Hypothalamus (tissue), 51 donors: ENCODE measurements around the gene CDC42EP2.
"Not testable (repeated sequence)": the region's sequence is repeated elsewhere in the genome, so short reads cannot be mapped to it uniquely, and the experiment has no call there.

Experiments
- DNase-seq, 51 donors: peaks; one replicate each; lab custom pipeline; 2025; lab: John Stamatoyannopoulos, UW

Gene CDC42EP2

DNA sequence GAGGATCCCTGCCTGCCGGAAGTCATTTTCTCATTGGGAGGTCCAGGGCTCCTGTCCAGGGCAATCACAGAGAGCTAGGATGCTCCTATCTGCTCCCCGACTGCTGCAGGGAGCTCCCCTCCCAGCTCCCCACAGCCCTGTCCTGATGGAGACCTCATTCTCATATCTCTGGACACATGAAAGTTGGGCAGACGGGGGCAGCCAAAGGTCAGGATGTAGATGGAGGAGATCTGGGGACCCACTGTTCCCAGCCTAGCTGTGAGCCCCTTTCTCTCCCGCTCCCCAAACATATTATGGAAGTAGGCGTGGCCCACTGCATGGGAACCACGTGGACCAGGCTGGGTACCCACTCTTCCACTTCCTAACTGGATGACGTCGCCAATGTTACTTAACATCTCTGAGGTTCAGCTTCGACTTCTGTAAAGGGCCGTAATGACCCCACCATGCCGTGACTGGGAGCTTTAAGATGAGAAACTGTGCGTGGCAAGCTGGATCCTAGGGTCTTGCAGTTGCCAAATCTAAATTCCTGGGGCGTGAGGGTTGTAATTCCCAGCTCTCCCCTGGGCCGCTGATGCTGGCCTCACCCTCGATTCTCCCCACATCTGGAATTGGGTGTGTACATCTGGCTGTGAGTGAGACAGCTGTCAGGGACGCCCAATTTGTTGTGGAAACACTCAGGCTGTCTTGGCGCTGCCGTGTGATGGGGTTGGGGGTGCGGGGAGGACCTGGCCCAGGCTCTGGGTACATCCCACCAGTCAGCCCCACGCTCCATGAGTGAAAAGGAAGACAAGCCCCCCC, 1.8 kb downstream of the CDC42EP2 start:
- no peak for DNase-seq

DNA sequence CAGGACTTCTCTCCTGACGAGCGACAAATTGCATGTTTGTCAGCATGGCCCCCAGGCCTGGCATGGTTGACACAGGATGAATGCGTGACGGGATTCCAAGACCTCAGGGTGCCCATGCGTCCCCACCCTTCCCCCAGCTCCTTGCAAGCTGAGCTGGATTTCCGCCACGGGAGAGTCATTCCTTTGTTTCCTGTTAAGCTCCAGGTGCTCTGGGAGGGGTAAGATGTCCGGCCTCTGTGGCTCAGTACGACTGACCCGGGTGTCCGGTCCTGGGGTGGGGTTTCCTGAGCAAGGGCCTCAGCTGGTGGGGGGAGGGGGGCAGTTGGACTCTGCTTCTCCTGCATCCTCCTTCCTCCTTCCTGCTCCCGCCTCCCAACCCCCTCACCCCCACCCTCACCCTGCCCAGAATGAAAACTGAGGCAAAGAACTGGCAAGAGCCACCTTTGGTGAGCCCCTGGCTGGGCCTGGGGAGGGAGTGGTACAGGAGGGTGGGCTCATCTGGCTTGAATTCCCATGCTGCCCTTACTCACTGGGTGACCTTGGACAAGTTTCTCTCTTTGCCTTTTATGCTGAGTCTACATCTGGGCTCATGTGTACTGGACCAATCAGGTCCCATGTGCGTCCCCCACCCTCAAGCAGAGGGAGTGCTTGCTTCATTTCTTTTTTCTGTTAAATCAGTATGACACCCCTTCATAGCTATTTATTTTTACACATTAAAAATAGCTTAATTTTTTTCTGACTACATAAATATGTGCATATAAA, 2.5 kb downstream of the CDC42EP2 start:
- DNase-seq, result no peak

DNA sequence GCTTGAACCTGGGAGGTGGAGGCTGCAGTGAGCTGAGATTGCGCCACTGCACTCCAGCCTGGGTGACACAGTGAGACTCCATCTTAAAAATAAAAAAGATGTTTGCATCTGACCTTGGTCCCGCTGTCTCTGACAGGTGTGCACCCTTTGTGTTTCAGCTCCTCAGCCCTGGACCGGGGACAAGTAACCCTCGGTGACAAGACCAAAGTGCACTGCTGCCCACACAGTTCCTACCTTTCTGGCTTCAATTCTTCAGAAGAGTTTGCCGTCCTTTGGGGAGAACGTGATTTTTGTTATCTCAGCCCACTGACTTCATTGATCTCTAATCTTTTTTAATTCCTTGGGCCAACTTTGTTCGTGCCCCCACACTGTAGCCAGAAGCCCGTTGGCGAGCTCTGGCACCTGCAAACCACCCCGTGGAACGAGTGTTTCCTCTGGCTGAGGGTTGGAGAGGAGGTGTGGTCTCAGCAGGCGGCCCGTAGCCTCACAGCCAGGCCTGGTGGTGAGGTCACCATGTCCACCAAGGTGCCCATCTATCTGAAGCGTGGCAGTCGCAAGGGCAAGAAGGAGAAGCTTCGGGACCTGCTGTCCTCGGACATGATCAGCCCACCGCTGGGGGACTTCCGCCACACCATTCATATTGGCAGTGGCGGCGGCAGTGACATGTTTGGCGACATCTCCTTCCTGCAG, 5.9 kb downstream of the CDC42EP2 start:
- DNase-seq, result no peak

GRCh38 chr11:65321076-65321475, 6.4 kb downstream of the CDC42EP2 start:
- no peak for DNase-seq

- DNase-seq, result no peak
Observed at GRCh38 chr11:65321828-65322485, 7.3 kb downstream of the CDC42EP2 start.

- DNase-seq, result no peak
Observed at GRCh38 chr11:65323813-65324212, 9.1 kb downstream of the CDC42EP2 start.

DNA sequence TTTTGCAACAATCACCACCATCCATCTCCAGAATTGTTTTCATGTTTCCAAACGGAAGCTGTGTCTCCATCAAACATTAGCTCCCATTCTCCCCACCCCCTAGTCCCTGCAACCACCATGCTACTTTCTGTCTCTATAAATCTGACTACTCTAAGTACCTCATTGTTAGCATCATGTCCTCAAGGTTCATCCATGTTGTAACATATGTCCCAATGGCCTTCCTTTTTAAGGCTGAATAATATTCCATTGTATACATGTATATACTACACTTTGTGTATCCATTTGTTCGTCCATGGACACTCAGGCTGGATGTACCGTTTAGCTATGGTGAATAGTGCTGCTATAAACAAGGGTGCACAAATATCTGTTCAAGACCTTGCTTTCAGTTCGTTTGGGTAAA, 10.8 kb downstream of the CDC42EP2 start:
- no peak for DNase-seq

DNA sequence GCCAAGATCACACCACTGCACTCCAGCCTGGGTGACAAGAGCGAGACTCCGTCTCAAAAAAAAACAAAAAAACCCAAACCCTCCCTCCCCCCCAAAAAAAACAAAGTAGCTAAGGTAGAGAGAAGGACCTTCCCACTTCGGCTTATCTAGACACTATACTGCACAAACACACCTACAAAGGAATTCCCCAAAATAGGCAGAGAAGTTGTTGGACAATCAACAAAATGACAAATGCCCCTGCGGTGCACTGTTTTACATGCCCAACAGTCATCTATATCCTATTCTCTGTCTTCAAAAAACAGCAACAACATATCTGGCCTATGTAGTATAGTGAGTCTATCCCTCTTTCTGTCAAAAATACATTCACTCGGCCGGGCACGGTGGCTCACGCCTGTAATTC, 12.4 kb downstream of the CDC42EP2 start:
- no peak for DNase-seq

- no peak for DNase-seq
Observed at GRCh38 chr11:65329478-65329877, 14.8 kb downstream of the CDC42EP2 start.

GRCh38 chr11:65329944-65330403, 15.3 kb downstream of the CDC42EP2 start:
- DNase-seq, result peak in 47 of 51 donors; percentile 9 to 98 (median 59)

DNA sequence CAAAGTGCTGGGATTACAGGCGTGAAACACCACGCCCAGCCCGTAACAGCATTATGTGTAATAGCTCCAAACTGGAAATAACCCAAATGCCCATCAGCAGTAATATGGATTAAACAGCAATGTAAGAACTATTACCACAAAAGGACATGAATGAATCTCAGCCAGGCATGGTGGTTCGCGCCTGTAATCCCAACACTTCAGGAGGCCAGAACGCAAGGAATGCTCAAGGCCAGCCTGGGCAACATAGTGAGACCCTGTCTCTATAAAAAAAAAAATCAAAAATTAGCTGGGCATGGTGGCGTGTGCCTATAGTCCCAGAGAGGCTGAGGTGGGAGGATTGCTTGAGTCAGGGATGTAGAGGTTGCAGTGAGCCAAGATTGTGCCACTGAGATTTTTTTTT, 15.9 kb downstream of the CDC42EP2 start:
- no peak for DNase-seq

DNA sequence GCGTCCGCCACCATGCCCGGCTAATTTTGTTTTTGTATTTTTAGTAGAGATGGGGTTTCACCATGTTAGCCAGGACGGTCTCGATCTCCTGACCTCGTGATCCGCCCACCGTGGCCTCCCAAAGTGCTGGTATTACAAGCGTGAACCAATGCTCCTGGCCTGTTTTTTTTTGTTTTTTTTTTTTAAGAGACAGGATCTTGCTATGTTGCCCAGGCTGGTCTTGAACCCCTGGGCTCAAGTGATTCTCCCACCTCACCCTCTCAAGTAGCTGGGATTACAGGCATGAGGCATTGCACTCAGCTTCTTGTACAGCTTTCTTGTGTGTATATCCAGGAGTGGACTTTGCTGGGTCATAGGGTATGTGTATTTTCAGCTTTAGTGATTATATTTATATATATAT, 17.9 kb downstream of the CDC42EP2 start:
- not testable (repeated sequence) for DNase-seq

DNA sequence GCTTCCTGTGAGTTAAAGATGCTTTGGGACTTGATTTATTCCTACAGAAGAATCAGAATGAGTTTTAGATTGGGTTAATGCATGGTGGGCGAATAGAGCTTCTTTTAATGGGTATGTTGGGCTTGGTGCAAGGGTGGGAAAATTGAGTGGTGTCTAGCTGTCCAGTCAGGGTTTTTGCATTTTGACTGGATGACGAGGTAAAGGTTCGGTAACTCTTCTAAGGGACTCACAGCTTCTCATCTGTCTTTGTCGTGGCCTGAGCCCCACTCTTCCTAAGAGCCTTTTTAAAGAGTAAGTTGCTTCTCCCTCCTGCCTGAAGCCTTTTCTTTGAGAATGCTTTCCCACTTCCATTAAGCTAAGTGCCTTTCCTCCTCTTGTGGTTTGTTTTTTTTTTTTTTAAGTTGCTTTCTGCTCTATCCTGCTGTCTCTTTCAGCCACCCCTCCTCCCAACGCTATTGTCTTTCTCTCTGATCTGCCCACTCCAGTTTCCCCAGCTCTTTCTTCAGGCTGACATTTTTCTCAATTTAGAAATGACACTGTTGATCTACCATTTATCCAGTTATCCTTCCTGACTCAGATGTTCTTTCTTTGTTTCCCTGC, 20.1 kb downstream of the CDC42EP2 start:
- DNase-seq, result no peak

GRCh38 chr11:65338676-65339075, 24.0 kb downstream of the CDC42EP2 start:
- DNase-seq, result no peak

- peak in 14 of 51 donors; percentile 6 to 51 (median 23) for DNase-seq
Observed at GRCh38 chr11:65340226-65340625, 25.6 kb downstream of the CDC42EP2 start.

- DNase-seq, result no peak
Observed at GRCh38 chr11:65341856-65342255, 27.2 kb downstream of the CDC42EP2 start.

GRCh38 chr11:65351511-65351910, 36.8 kb downstream of the CDC42EP2 start:
- DNase-seq, result no peak

GRCh38 chr11:65352783-65353182, 38.1 kb downstream of the CDC42EP2 start:
- DNase-seq, result peak in 1 of 51 donors; percentile 6

DNA sequence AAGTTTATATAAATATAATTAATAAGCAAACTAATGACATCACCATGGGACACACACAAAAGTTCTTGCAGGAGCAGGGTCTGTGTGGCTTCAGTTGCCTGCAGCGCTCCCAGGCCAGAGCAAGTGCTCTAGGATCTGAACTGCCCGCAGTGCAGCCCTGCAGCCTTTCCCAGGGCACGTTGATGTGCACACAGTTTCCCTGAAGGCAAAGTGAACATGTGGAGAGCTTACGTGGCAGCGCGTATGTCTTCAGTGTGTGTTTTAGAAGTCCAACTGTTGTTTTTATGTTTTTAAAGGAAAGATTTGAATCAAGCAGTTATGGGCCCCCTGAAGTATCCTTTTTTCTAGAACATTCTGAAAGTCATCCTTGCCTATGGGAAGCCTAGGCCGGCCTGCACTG, 38.7 kb downstream of the CDC42EP2 start:
- no peak for DNase-seq

GRCh38 chr11:65353900-65354264, 39.2 kb downstream of the CDC42EP2 start:
- peak in 19 of 51 donors; percentile 9 to 76 (median 46) for DNase-seq
